ENCODE measurements around the gene KLK15. TPM values are rescaled to one million over a fixed set of nuclear protein-coding genes. Genes with fewer than 3 reads are reported as not detected.

KLK15 gene
- polyA plus RNA-seq, 1 experiment = not detected

GRCh38 chr19:50869479-50869878 is 36.1 kb upstream of the KLK15 start:
- Histone ChIP-seq H3K27me3 (ENCODE audit: control insufficient read depth, insufficient read depth, low read length) (no peaks in the 10 kb centered on the region), H3K27ac (ENCODE audit: low read depth, low read length) (no peak overlapping the region), H3K9me3 (ENCODE audit: control insufficient read depth, insufficient read depth, low read length) (no peaks in the 10 kb centered on the region), H3K4me3 (ENCODE audit: low read depth, low read length) (no peak overlapping the region)
- no peak for TF ChIP-seq CTCF (IDR thresholded peaks at IDR 0.05; ENCODE audit: low read depth, low read length)
- no peak for DNase-seq (ENCODE audit: low read depth, low spot score)
- ChIA-PET CTCF (no interaction called here), POLR2A (no interaction called here)

- no peak for DNase-seq (ENCODE audit: low read depth, low spot score)
- TF ChIP-seq CTCF (IDR thresholded peaks at IDR 0.05; ENCODE audit: low read depth, low read length) = no peak
- Histone ChIP-seq H3K27me3 (ENCODE audit: control insufficient read depth, insufficient read depth, low read length) (peaks cover 4% of the 10 kb centered on the region), H3K27ac (ENCODE audit: low read depth, low read length) (no peak overlapping the region), H3K9me3 (ENCODE audit: control insufficient read depth, insufficient read depth, low read length) (no peaks in the 10 kb centered on the region), H3K4me3 (ENCODE audit: low read depth, low read length) (no peak overlapping the region)
- ChIA-PET CTCF (no interaction called here), POLR2A (no interaction called here)
These were observed 28.3 kb upstream of the KLK15 start for GRCh38 chr19:50861496-50862286.

GRCh38 chr19:50861010-50861409 is 27.6 kb upstream of the KLK15 start:
- peaks cover 4% of the 10 kb centered on the region for H3K27me3 ChIP-seq (ENCODE audit: control insufficient read depth, insufficient read depth, low read length)
- ChIA-PET CTCF (no interaction called here), POLR2A (no interaction called here)
- no peak for DNase-seq (ENCODE audit: low read depth, low spot score)
- H3K9me3 ChIP-seq (ENCODE audit: control insufficient read depth, insufficient read depth, low read length) = no peaks in the 10 kb centered on the region
- TF ChIP-seq CTCF (IDR thresholded peaks at IDR 0.05; ENCODE audit: low read depth, low read length) = no peak
- no peak overlapping the region for H3K27ac ChIP-seq (ENCODE audit: low read depth, low read length)
- no peak overlapping the region for H3K4me3 ChIP-seq (ENCODE audit: low read depth, low read length)

- H3K27me3 ChIP-seq (ENCODE audit: control insufficient read depth, insufficient read depth, low read length) = peaks cover 4% of the 10 kb centered on the region
- ChIA-PET POLR2A (no interaction called here), CTCF (no interaction called here)
- no peak for TF ChIP-seq CTCF (IDR thresholded peaks at IDR 0.05; ENCODE audit: low read depth, low read length)
- no peaks in the 10 kb centered on the region for H3K9me3 ChIP-seq (ENCODE audit: control insufficient read depth, insufficient read depth, low read length)
- H3K4me3 ChIP-seq (ENCODE audit: low read depth, low read length) = no peak overlapping the region
- no peak for DNase-seq (ENCODE audit: low read depth, low spot score)
- no peak overlapping the region for H3K27ac ChIP-seq (ENCODE audit: low read depth, low read length)
These were observed 26.5 kb upstream of the KLK15 start for GRCh38 chr19:50859849-50860248.

- Histone ChIP-seq H3K9me3 (ENCODE audit: control insufficient read depth, insufficient read depth, low read length) (no peaks in the 10 kb centered on the region), H3K27me3 (ENCODE audit: control insufficient read depth, insufficient read depth, low read length) (peaks cover 4% of the 10 kb centered on the region), H3K27ac (ENCODE audit: low read depth, low read length) (no peak overlapping the region), H3K4me3 (ENCODE audit: low read depth, low read length) (no peak overlapping the region)
- ChIA-PET POLR2A (no interaction called here), CTCF (no interaction called here)
- no peak for DNase-seq (ENCODE audit: low read depth, low spot score)
- TF ChIP-seq CTCF (IDR thresholded peaks at IDR 0.05; ENCODE audit: low read depth, low read length) = no peak
These were observed 25.5 kb upstream of the KLK15 start for GRCh38 chr19:50858886-50859285.
